Gastrocnemius medialis (tissue), 4 donors: ENCODE data around the gene SFTPD.
"Not testable (repeated sequence)": the region's sequence is repeated elsewhere in the genome, so short reads cannot be mapped to it uniquely, and the experiment has no call there.

ENCODE experiments used
- CTCF ChIP-seq, 5 experiments: fragments of 450-650 bp in 3 of 5; fragments of 200-600 bp in 2 of 5; sonication (generic) in 2 of 5; IDR thresholded peaks in 4 of 5; conservative IDR thresholded peaks in 1 of 5; 1 replicate in 4 of 5; 2 replicates in 1 of 5; pipeline ENCODE4 v1.5.1; 2016 to 2019; ENCODE audit warnings: antibody characterized with exemption in 5 of 5, mild to moderate bottlenecking in 3 of 5, moderate library complexity in 3 of 5
- POLR2A ChIP-seq, 2 donors: fragments of 450-650 bp; IDR thresholded peaks; one replicate each; pipeline ENCODE4 v1.6.1; 2017; ENCODE audit warnings: antibody characterized with exemption in 2 of 2, mild to moderate bottlenecking in 2 of 2, moderate library complexity in 2 of 2

DNA sequence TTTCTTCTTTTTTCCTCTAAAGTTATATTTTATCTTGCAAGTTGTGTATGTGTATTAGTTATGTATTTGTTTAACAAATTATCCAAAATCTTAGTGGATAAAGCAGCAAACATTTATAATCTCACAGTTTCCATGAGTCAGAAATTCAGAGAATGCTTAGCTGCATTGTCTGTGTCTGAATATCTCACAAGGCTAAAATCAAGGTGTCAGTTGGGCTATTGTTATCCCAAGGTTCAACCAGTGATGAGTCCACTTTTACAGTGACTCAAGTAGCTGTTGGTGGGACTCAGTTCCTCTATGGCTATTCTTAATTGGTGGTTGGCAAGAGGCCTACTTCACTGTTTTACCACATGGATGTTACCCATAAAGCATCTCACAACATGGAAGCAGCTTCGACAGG, 47.3 kb downstream of the SFTPD start:
- TF ChIP-seq CTCF (IDR thresholded peaks at IDR 0.05 in 4 of 5, conservative IDR thresholded peaks at IDR 0.05 in 1 of 5); POLR2A (IDR thresholded peaks at IDR 0.05): not testable (repeated sequence)
